GM19463 (cell line): ENCODE results near the gene CHP1.
A peak's percentile ranks its signal among the peaks of the same experiment; 100 is the strongest.
"Not testable (repeated sequence)": the region's sequence is repeated elsewhere in the genome, so short reads cannot be mapped to it uniquely, and the experiment has no call there.

Experiments
- ATAC-seq: cut with Tn5 transposase; IDR thresholded peaks from one replicate; pipeline ENCODE4 v1.9.1; 2021; ENCODE audit warnings: mild to moderate bottlenecking, moderate library complexity; ENCODE audit not compliant: unreplicated experiment

The CHP1 gene

GRCh38 chr15:41289953-41290352, 58.9 kb downstream of the CHP1 start:
- no peak for ATAC-seq

- peak; percentile 84 for ATAC-seq
Observed at GRCh38 chr15:41291065-41291631, 60.1 kb downstream of the CHP1 start.

- ATAC-seq: no peak
Observed at GRCh38 chr15:41292521-41292920, 61.5 kb downstream of the CHP1 start.

GRCh38 chr15:41301139-41301538, 70.1 kb downstream of the CHP1 start:
- ATAC-seq: not testable (repeated sequence)

- ATAC-seq: no peak
Observed at GRCh38 chr15:41301587-41301986, 70.5 kb downstream of the CHP1 start.

GRCh38 chr15:41304149-41304770, 73.2 kb downstream of the CHP1 start:
- no peak for ATAC-seq

GRCh38 chr15:41307679-41308078, 76.6 kb downstream of the CHP1 start:
- no peak for ATAC-seq

- ATAC-seq: no peak
Observed at GRCh38 chr15:41309226-41309905, 78.3 kb downstream of the CHP1 start.

GRCh38 chr15:41320805-41321330, 89.8 kb downstream of the CHP1 start:
- ATAC-seq: not testable (repeated sequence)

- no peak for ATAC-seq
Observed at GRCh38 chr15:41323611-41324010, 92.5 kb downstream of the CHP1 start.

- ATAC-seq: no peak
Observed at GRCh38 chr15:41331281-41331680, 100.2 kb downstream of the CHP1 start.
